Neutrophil (primary cell): ENCODE data around the gene PDPK1.
A peak's percentile ranks its signal among the peaks of the same experiment; 100 is the strongest.
"Not testable (repeated sequence)": the region's sequence is repeated elsewhere in the genome, so short reads cannot be mapped to it uniquely, and the experiment has no call there.

ENCODE experiments used
- H3K27ac ChIP-seq: fragments of 200-600 bp; sonication (generic); 2 replicates; pipeline ENCODE4 v1.5.1; 2016; ENCODE audit warnings: mild to moderate bottlenecking, moderate library complexity
- H3K27me3 ChIP-seq: fragments of 200-600 bp; sonication (generic); 2 replicates; pipeline ENCODE4 v1.6.0; 2016; ENCODE audit warnings: mild to moderate bottlenecking
- H3K36me3 ChIP-seq: fragments of 200-600 bp; sonication (generic); 2 replicates; pipeline ENCODE4 v1.5.1; 2017
- H3K4me1 ChIP-seq, 2 experiments: fragments of 200-600 bp in 1 of 2; sonication (generic) in 1 of 2; 1 replicate in 1 of 2; 2 replicates in 1 of 2; pipeline versions ENCODE4 v1.5.1 to v1.6.1; 2013 to 2016; ENCODE audit warnings: low read depth in 1 of 2, low read length in 1 of 2, mild to moderate bottlenecking in 1 of 2, moderate library complexity in 1 of 2; ENCODE audit not compliant: control insufficient read depth in 1 of 2, insufficient read depth in 1 of 2
- H3K4me3 ChIP-seq, 2 experiments: fragments of 200-600 bp in 1 of 2; sonication (generic) in 1 of 2; 1 replicate in 1 of 2; 2 replicates in 1 of 2; pipeline ENCODE4 v1.5.1; 2013 to 2016; ENCODE audit warnings: low read depth in 1 of 2, low read length in 1 of 2, mild to moderate bottlenecking in 1 of 2, moderate library complexity in 1 of 2
- H3K9me3 ChIP-seq: fragments of 200-600 bp; sonication (generic); 2 replicates; pipeline ENCODE4 v1.5.1; 2016
- CTCF ChIP-seq: fragments of 200-600 bp; sonication (generic); IDR thresholded peaks from 2 replicates; pipeline ENCODE4 v1.5.1; 2016; ENCODE audit warnings: antibody characterized with exemption

Gene PDPK1

GRCh38 chr16:2603165-2604015 is 65.6 kb downstream of the PDPK1 start:
- peaks cover 27% of the 10 kb centered on the region for H3K36me3 ChIP-seq
- peak overlapping the region; percentile 52 to 62 for H3K4me3 ChIP-seq
- no peak for TF ChIP-seq CTCF
- peak overlapping the region; percentile 68 for H3K27ac ChIP-seq
- H3K4me1 ChIP-seq, result peaks cover 21 to 22% of the 10 kb centered on the region in 2 experiments
- H3K27me3 ChIP-seq, result no peaks in the 10 kb centered on the region
- H3K9me3 ChIP-seq, result no peaks in the 10 kb centered on the region

DNA sequence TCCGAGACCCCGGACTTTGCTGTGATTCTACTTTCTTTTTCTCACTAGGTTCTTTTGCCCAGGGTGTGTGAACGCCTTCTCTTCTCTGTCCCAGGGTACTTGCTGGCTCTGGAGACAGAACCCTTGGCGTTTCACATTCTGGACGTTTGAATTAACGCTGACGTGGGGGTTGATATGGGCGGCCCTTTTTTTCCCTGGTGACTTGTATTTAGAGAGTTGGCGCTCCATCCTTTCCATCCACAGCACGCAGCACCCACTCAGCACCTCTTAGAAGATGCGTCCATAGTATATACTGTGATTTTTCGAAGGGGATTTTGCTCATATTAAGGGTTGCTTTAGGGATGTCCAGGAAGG is 66.2 kb downstream of the PDPK1 start:
- Histone ChIP-seq H3K4me3 (peak overlapping the region; percentile 52 to 62), H3K4me1 (peaks cover 21 to 22% of the 10 kb centered on the region in 2 experiments), H3K36me3 (peaks cover 21% of the 10 kb centered on the region), H3K27ac (peak overlapping the region; percentile 68)
- not testable (repeated sequence) for H3K27me3 ChIP-seq, H3K9me3 ChIP-seq

GRCh38 chr16:2606820-2607219 is 69.0 kb downstream of the PDPK1 start:
- H3K27ac ChIP-seq, H3K27me3 ChIP-seq, H3K9me3 ChIP-seq, H3K4me3 ChIP-seq: not testable (repeated sequence)
- peaks cover 14% of the 10 kb centered on the region for H3K36me3 ChIP-seq
- H3K4me1 ChIP-seq, result peaks cover 21 to 22% of the 10 kb centered on the region in 2 experiments

DNA sequence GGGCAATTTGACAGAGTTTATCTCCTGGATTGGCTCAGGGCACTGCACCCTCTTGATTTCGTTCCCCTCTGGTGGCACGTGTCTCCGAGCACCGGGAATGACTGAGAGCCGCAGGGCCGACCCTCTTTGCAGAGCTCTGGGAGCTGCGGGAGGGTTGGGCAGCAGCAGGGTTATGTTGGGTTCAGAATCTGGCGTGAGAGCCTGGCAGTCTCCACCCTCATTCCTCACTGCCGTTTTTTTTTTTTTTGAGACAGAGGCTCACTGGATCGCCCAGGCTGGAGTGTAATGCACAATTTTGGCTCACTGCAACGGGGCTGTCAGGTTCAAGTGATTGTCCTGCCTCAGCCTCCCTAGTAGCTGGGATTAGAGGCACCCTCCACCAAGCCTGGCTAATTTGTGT is 71.5 kb downstream of the PDPK1 start:
- peaks cover 11% of the 10 kb centered on the region for H3K36me3 ChIP-seq
- not testable (repeated sequence) for H3K9me3 ChIP-seq, H3K27ac ChIP-seq, H3K4me1 ChIP-seq, H3K4me3 ChIP-seq, H3K27me3 ChIP-seq

DNA sequence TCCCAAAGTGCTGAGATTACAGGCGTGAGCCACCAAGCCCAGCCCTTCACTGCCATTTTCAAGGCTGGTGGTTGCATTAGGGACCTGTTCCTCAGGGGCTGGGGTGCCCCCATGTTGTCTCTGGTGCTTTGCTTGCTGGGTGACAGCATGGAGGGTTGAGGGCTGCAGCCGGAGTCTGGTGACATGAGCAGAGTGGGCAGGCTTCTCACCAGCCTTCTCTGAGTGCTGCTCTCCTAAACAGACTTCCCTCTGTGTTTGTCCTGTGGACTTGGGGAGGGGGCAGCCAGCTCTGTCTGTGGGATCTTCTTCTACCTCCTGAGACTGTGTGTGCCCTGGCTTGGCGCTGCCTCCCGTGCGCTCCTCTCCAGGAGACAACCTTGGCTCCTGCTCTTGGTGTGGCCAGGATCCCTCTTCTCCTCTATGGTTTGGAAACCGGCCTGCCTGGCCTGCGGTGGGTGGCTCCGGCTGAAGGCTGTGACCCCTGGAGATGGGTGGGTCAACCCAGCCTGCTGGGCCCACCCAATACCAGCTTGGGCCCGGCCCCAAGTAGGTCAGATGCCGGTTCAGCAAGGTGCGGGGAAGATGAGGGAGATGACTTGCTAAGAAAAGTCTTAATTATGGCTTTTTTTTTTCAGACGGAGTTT is 72.1 kb downstream of the PDPK1 start:
- Histone ChIP-seq H3K27ac (no peak overlapping the region), H3K36me3 (peaks cover 17% of the 10 kb centered on the region), H3K9me3 (no peaks in the 10 kb centered on the region), H3K27me3 (no peaks in the 10 kb centered on the region), H3K4me3 (no peak overlapping the region), H3K4me1 (peaks cover 5 to 8% of the 10 kb centered on the region in 2 experiments)
- TF ChIP-seq CTCF, result no peak

- Histone ChIP-seq H3K9me3 (no peaks in the 10 kb centered on the region), H3K4me3 (no peak overlapping the region), H3K27ac (no peak overlapping the region), H3K4me1 (peaks cover 5 to 8% of the 10 kb centered on the region in 2 experiments), H3K36me3 (peaks cover 19% of the 10 kb centered on the region), H3K27me3 (no peaks in the 10 kb centered on the region)
- no peak for TF ChIP-seq CTCF
Measured at GRCh38 chr16:2610781-2611498, 73.1 kb downstream of the PDPK1 start.

- Histone ChIP-seq H3K4me1 (peaks cover 5 to 6% of the 10 kb centered on the region in 2 experiments), H3K27me3 (no peaks in the 10 kb centered on the region), H3K9me3 (no peaks in the 10 kb centered on the region), H3K36me3 (peaks cover 19% of the 10 kb centered on the region), H3K27ac (no peak overlapping the region), H3K4me3 (no peak overlapping the region)
- no peak for TF ChIP-seq CTCF
Measured at GRCh38 chr16:2611499-2611862, 73.7 kb downstream of the PDPK1 start.

GRCh38 chr16:2611877-2612276 is 74.1 kb downstream of the PDPK1 start:
- H3K9me3 ChIP-seq, H3K4me1 ChIP-seq, H3K27ac ChIP-seq, H3K4me3 ChIP-seq, H3K27me3 ChIP-seq: not testable (repeated sequence)
- H3K36me3 ChIP-seq, result peaks cover 19% of the 10 kb centered on the region

- H3K4me3 ChIP-seq, H3K9me3 ChIP-seq, H3K27ac ChIP-seq, H3K27me3 ChIP-seq, H3K4me1 ChIP-seq: not testable (repeated sequence)
- peaks cover 19% of the 10 kb centered on the region for H3K36me3 ChIP-seq
Measured at GRCh38 chr16:2613251-2613650, 75.4 kb downstream of the PDPK1 start.
